Spleen (tissue), 11 donors: ENCODE data around the gene AZGP1. TPM values are rescaled to one million over a fixed set of nuclear protein-coding genes. Genes with fewer than 3 reads are reported as not detected.

Source experiments
- DNase-seq: peaks from one replicate; pipeline ENCODE4 v3.0.0-alpha.2; 2020
- H3K27ac ChIP-seq, 8 donors: fragments of 200-600 bp; sonication (generic) in 7 of 8; 1 replicate in 4 of 8; 2 replicates in 4 of 8; pipeline versions ENCODE4 v1.5.0 to v1.8.0; 2016 to 2021; ENCODE audit warnings: inconsistent platforms in 4 of 8, mild to moderate bottlenecking in 4 of 8, moderate library complexity in 1 of 8
- H3K27me3 ChIP-seq, 7 donors: fragments of 200-600 bp; sonication (generic) in 6 of 7; replicated peaks in 1 of 7; 1 replicate in 4 of 7; 2 replicates in 3 of 7; pipeline versions ENCODE4 v1.5.0 to v1.8.0; 2016 to 2021; ENCODE audit warnings: inconsistent platforms in 3 of 7, mild to moderate bottlenecking in 1 of 7
- H3K36me3 ChIP-seq, 6 donors: fragments of 200-600 bp; sonication (generic) in 5 of 6; 1 replicate in 4 of 6; 2 replicates in 2 of 6; pipeline versions ENCODE4 v1.5.0 to v1.8.0; 2016 to 2021; ENCODE audit warnings: inconsistent platforms in 2 of 6
- H3K4me1 ChIP-seq, 6 donors: fragments of 200-600 bp; sonication (generic) in 5 of 6; 1 replicate in 3 of 6; 2 replicates in 3 of 6; pipeline versions ENCODE4 v1.5.0 to v1.8.0; 2016 to 2021; ENCODE audit warnings: inconsistent platforms in 3 of 6
- H3K4me3 ChIP-seq, 8 donors: fragments of 200-600 bp; sonication (generic) in 7 of 8; 1 replicate in 4 of 8; 2 replicates in 4 of 8; pipeline versions ENCODE4 v1.5.0 to v1.8.0; 2016 to 2021; ENCODE audit warnings: inconsistent platforms in 4 of 8, mild to moderate bottlenecking in 4 of 8, moderate library complexity in 2 of 8
- H3K9me3 ChIP-seq, 8 donors: fragments of 200-600 bp; sonication (generic) in 7 of 8; 1 replicate in 4 of 8; 2 replicates in 4 of 8; pipeline versions ENCODE4 v1.5.0 to v1.8.0; 2016 to 2021; ENCODE audit warnings: inconsistent platforms in 4 of 8
- CTCF ChIP-seq, 11 experiments: fragments of 200-600 bp in 7 of 11; fragments of 450-650 bp in 4 of 11; sonication (generic) in 4 of 11; IDR thresholded peaks in 8 of 11; conservative IDR thresholded peaks in 3 of 11; 1 replicate in 7 of 11; 2 replicates in 4 of 11; pipeline versions ENCODE4 v1.4.0 to v1.8.0; 2016 to 2021; ENCODE audit warnings: antibody characterized with exemption in 11 of 11, inconsistent platforms in 4 of 11, mild to moderate bottlenecking in 1 of 11
- POLR2A ChIP-seq, 3 donors: fragments of 450-650 bp; IDR thresholded peaks; one replicate each; pipeline ENCODE4 v1.5.1; 2017; ENCODE audit warnings: antibody characterized with exemption in 3 of 3, mild to moderate bottlenecking in 1 of 3
- POLR2AphosphoS5 ChIP-seq, 3 donors: sonication (generic); formaldehyde crosslinking; IDR thresholded peaks; one replicate each; pipeline ENCODE4 v1.5.1; 2017; ENCODE audit warnings: antibody characterized with exemption in 3 of 3
- WGBS, 5 donors: extraction: QIAGEN DNeasy Blood & Tissue Kit in 3 of 5; methylation state at CpG; one replicate each; pipeline versions ENCODE4 v1.1.5 to v1.1.7; 2013 to 2018; 5-methylcytosine and 5-hydroxymethylcytosine counted together
- intact Hi-C: fragments of 100-400 bp; cut with DNase I; formaldehyde crosslinking; loops from one replicate; pipeline ENCODE4 v1.15.0; 2023; ENCODE audit warnings: low total_unique reads
- polyA plus RNA-seq, 3 donors: library from polyadenylated mRNA; stranded (reverse); fragments of 200-250 nt; gene quantifications; one replicate each; pipeline ENCODE4 v1.2.1, GENCODE V29; 2013
- total RNA-seq, 7 donors: library from RNA; depleted of rRNA in 3 of 7; stranded (reverse); fragments of >200 nt in 3 of 7; fragmentation: NEBNext Ultra II Directional in 4 of 7; extraction: Animal tissue kit (Norgen Biotek cat#: 25700) in 4 of 7; gene quantifications; one replicate each; pipeline versions ENCODE4 v1.1.0 to v1.2.1, GENCODE V29; 2016 to 2021
- donor health status: healthy with polysubstance abuse.
- donor health status: DM: no; HTN: no; CAD: no; lungs with moderate emphysema.
- donor health status: DM: no; HTN: no; CAD: no.
- donor health status: Bipolar disorder and iron deficiency.
- donor health status: healthy.
- donor health status: DM: no; HTN: no; CAD: no.
- donor health status: DM: yes; HTN: yes; CAD: no.

Gene AZGP1
- total and polyA plus RNA-seq, 10 donors = 0.13 to 2.3 (median 0.58) TPM; not detected in 6

- peaks cover 0 to 17% (median 15%) of the 10 kb centered on the region in 6 donors for H3K4me1 ChIP-seq
- WGBS, 5 donors = 80 to 90% (median 87%) methylated on average over 2 of the region's 2 CpGs
- peaks cover 0 to 43% (median 5%) of the 10 kb centered on the region in 7 donors for H3K27me3 ChIP-seq
- intact Hi-C loops = no loop called here
- H3K9me3 ChIP-seq = no peaks in the 10 kb centered on the region
- H3K36me3 ChIP-seq = no peaks in the 10 kb centered on the region
- TF ChIP-seq POLR2AphosphoS5 (IDR thresholded peaks at IDR 0.05) (no peak), CTCF (IDR thresholded peaks at IDR 0.05 in 8 of 11, conservative IDR thresholded peaks at IDR 0.05 in 3 of 11) (no peak), POLR2A (IDR thresholded peaks at IDR 0.05) (no peak)
- DNase-seq = no peak
- no peak overlapping the region for H3K27ac ChIP-seq
- H3K4me3 ChIP-seq = no peak overlapping the region
Measured at GRCh38 chr7:99928188-99928587, 47.6 kb downstream of the AZGP1 start.

GRCh38 chr7:99927536-99927935 lies 48.3 kb downstream of the AZGP1 start:
- no peak for DNase-seq
- 75 to 91% (median 81%) methylated on average over 5 of the region's 5 CpGs for WGBS, 5 donors
- Histone ChIP-seq H3K27ac (no peak overlapping the region), H3K9me3 (no peaks in the 10 kb centered on the region), H3K4me1 (peaks cover 0 to 17% (median 15%) of the 10 kb centered on the region in 6 donors), H3K27me3 (peaks cover 0 to 38% (median 5%) of the 10 kb centered on the region in 7 donors), H3K4me3 (no peak overlapping the region), H3K36me3 (no peaks in the 10 kb centered on the region)
- intact Hi-C loops = no loop called here
- TF ChIP-seq POLR2A (IDR thresholded peaks at IDR 0.05) (no peak), CTCF (IDR thresholded peaks at IDR 0.05 in 8 of 11, conservative IDR thresholded peaks at IDR 0.05 in 3 of 11) (no peak), POLR2AphosphoS5 (IDR thresholded peaks at IDR 0.05) (no peak)

- H3K27me3 ChIP-seq = peaks cover 0 to 38% (median 5%) of the 10 kb centered on the region in 7 donors
- peaks cover 0 to 17% (median 15%) of the 10 kb centered on the region in 6 donors for H3K4me1 ChIP-seq
- no peak for DNase-seq
- TF ChIP-seq POLR2A (IDR thresholded peaks at IDR 0.05) (no peak), CTCF (IDR thresholded peaks at IDR 0.05 in 8 of 11, conservative IDR thresholded peaks at IDR 0.05 in 3 of 11) (no peak), POLR2AphosphoS5 (IDR thresholded peaks at IDR 0.05) (no peak)
- H3K36me3 ChIP-seq = no peaks in the 10 kb centered on the region
- no peak overlapping the region for H3K4me3 ChIP-seq
- no peak overlapping the region for H3K27ac ChIP-seq
- no peaks in the 10 kb centered on the region for H3K9me3 ChIP-seq
- intact Hi-C loops = no loop called here
Measured at GRCh38 chr7:99926321-99926720, 49.5 kb downstream of the AZGP1 start.

GRCh38 chr7:99923200-99923599 lies 52.6 kb downstream of the AZGP1 start:
- WGBS, 5 donors = 94 to 97% (median 95%) methylated on average over 3 of the region's 3 CpGs
- intact Hi-C loops = no loop called here
- Histone ChIP-seq H3K4me3 (no peak overlapping the region), H3K4me1 (peaks cover 6 to 23% (median 17%) of the 10 kb centered on the region in 6 donors), H3K27me3 (peaks cover 0 to 20% (median 0%) of the 10 kb centered on the region in 7 donors), H3K9me3 (no peaks in the 10 kb centered on the region), H3K36me3 (no peaks in the 10 kb centered on the region), H3K27ac (no peak overlapping the region)
- TF ChIP-seq CTCF (IDR thresholded peaks at IDR 0.05 in 8 of 11, conservative IDR thresholded peaks at IDR 0.05 in 3 of 11) (no peak), POLR2AphosphoS5 (IDR thresholded peaks at IDR 0.05) (no peak), POLR2A (IDR thresholded peaks at IDR 0.05) (no peak)
- DNase-seq = no peak
